HL-60 (cell line): Measurements from ENCODE around the gene DECR2.
A peak's percentile ranks its signal among the peaks of the same experiment; 100 is the strongest.

Experiments used
- DNase-seq, 2 experiments: peaks; one replicate each; pipeline ENCODE4 v3.0.0-alpha.2; 2010 to 2020; ENCODE audit warnings: low read depth in 1 of 2, low spot score in 1 of 2
- H3K27ac ChIP-seq: fragments of 250-450 bp; sonication (Bioruptor Pico); replicated peaks from 2 replicates; pipeline ENCODE4 v1.5.1; 2020; ENCODE audit warnings: mild to moderate bottlenecking, moderate library complexity
- H3K27me3 ChIP-seq: fragments of 250-450 bp; sonication (Bioruptor Pico); 2 replicates; pipeline ENCODE4 v1.5.1; 2021; ENCODE audit warnings: mild to moderate bottlenecking, moderate library complexity; ENCODE audit not compliant: insufficient read depth, poor library complexity, severe bottlenecking
- H3K4me3 ChIP-seq: replicated peaks from 2 replicates; pipeline ENCODE4 v1.5.1; 2011; ENCODE audit warnings: mild to moderate bottlenecking, control low read depth, low read length; ENCODE audit not compliant: insufficient read depth
- GABPA ChIP-seq: IDR thresholded peaks from 2 replicates; pipeline ENCODE4 v1.6.1; 2012; ENCODE audit warnings: low read depth
- POLR2AphosphoS5 ChIP-seq: IDR thresholded peaks from 2 replicates; pipeline ENCODE4 v1.6.1; 2012; ENCODE audit warnings: low read depth
- SPI1 ChIP-seq: IDR thresholded peaks from 2 replicates; pipeline ENCODE4 v1.6.1; 2012; ENCODE audit warnings: low read depth, mild to moderate bottlenecking, borderline replicate concordance
- TF ChIP-seq, protein P1 (sequence below): IDR thresholded peaks from 2 replicates; pipeline ENCODE4 v1.6.1; 2012; ENCODE audit warnings: low read depth; ENCODE audit not compliant: insufficient replicate concordance
- TF ChIP-seq, protein P2 (sequence below): IDR thresholded peaks from one replicate; pipeline ENCODE4 v1.5.1; 2011; ENCODE audit warnings: low read length, control low read depth, inconsistent platforms; ENCODE audit not compliant: insufficient read depth

DECR2 gene

DNA sequence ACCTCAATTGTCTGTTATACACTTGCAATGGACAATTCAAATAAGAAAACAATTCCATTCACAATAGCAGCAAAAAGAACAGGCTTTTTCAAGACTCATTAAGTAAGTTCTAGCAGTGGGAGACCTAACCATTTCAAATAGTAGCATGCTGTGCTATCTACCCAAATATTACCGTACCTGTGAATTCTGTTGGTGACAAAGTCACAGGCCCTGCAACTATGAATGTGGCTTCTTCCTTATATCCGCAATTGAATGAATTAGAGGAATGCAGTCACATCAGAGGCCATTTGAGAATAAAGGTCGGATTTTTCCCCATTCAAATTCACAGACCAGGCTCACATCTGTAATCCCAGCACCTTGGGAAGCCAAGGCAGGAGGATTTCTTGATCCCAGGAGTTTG, 5.5 kb upstream of the DECR2 start:
- no peaks in the 10 kb centered on the region for H3K27me3 ChIP-seq
- TF ChIP-seq SPI1 (no peak), GABPA (no peak), POLR2AphosphoS5 (no peak)
- TF ChIP-seq, protein P1, sequence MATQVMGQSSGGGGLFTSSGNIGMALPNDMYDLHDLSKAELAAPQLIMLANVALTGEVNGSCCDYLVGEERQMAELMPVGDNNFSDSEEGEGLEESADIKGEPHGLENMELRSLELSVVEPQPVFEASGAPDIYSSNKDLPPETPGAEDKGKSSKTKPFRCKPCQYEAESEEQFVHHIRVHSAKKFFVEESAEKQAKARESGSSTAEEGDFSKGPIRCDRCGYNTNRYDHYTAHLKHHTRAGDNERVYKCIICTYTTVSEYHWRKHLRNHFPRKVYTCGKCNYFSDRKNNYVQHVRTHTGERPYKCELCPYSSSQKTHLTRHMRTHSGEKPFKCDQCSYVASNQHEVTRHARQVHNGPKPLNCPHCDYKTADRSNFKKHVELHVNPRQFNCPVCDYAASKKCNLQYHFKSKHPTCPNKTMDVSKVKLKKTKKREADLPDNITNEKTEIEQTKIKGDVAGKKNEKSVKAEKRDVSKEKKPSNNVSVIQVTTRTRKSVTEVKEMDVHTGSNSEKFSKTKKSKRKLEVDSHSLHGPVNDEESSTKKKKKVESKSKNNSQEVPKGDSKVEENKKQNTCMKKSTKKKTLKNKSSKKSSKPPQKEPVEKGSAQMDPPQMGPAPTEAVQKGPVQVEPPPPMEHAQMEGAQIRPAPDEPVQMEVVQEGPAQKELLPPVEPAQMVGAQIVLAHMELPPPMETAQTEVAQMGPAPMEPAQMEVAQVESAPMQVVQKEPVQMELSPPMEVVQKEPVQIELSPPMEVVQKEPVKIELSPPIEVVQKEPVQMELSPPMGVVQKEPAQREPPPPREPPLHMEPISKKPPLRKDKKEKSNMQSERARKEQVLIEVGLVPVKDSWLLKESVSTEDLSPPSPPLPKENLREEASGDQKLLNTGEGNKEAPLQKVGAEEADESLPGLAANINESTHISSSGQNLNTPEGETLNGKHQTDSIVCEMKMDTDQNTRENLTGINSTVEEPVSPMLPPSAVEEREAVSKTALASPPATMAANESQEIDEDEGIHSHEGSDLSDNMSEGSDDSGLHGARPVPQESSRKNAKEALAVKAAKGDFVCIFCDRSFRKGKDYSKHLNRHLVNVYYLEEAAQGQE: no peak
- TF ChIP-seq, protein P2, sequence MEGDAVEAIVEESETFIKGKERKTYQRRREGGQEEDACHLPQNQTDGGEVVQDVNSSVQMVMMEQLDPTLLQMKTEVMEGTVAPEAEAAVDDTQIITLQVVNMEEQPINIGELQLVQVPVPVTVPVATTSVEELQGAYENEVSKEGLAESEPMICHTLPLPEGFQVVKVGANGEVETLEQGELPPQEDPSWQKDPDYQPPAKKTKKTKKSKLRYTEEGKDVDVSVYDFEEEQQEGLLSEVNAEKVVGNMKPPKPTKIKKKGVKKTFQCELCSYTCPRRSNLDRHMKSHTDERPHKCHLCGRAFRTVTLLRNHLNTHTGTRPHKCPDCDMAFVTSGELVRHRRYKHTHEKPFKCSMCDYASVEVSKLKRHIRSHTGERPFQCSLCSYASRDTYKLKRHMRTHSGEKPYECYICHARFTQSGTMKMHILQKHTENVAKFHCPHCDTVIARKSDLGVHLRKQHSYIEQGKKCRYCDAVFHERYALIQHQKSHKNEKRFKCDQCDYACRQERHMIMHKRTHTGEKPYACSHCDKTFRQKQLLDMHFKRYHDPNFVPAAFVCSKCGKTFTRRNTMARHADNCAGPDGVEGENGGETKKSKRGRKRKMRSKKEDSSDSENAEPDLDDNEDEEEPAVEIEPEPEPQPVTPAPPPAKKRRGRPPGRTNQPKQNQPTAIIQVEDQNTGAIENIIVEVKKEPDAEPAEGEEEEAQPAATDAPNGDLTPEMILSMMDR: no peak
- DNase-seq: no peak
- H3K4me3 ChIP-seq: peak overlapping the region; percentile 49
- peak overlapping the region; percentile 85 for H3K27ac ChIP-seq

DNA sequence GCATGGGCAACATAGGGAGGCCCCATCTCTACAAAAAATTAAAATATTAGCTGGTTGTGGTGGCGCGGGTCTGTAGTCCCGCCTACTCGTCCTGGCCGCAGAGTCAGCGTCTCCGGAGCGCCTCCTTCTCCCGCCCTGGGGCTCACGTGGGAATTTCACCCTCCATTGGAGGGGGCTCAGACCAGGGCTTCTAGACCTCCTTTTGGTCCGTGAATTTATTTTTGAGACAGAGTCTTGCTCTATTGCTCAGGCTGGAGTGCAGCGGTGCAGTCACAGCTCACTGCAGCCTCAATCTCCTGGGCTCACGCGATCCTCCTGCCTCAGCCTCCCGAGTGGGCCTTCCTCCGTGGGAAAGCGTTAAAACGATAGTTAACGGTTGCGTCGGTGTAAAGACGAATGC, 5.1 kb upstream of the DECR2 start:
- Histone ChIP-seq H3K4me3 (peak overlapping the region; percentile 49), H3K27me3 (no peaks in the 10 kb centered on the region), H3K27ac (peak overlapping the region; percentile 85)
- TF ChIP-seq SPI1 (no peak), GABPA (no peak), POLR2AphosphoS5 (no peak)
- TF ChIP-seq, protein P1: no peak
- TF ChIP-seq, protein P2: no peak
- DNase-seq: peak; percentile 67 to 80

DNA sequence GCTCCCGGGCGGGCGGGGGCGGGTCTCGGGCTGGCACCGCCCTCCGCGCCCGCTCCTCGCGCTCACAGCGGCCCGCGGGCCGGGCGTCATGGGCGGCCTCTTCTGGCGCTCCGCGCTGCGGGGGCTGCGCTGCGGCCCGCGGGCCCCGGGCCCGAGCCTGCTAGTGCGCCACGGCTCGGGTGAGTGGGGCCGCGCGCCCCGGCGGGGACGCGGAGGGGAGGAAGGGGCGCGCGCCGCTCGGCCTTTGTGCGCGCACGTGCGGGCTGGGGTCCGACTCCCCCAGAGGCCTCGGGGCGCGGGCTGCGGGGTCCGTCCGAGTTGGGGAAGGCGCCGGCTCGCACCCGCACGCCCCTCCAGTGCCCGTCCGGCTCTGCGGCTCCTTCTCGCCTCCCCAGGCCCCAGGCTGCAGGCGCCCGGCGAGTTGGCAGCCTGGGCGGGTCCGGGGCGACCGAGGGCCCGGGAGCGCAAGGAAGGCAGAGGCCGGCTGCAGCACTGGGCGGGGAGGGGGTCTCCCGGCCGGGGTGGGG, 4.5 kb upstream of the DECR2 start, which contains the start of gene NME4:
TSS of gene NME4 (plus strand) at position 65 of the 527 bp plus-strand sequence. CDS start at position 89, 24 bp downstream.
- Histone ChIP-seq H3K27me3 (no peaks in the 10 kb centered on the region), H3K4me3 (peak within 1 kb of the TSS; percentile 49), H3K27ac (peak within 1 kb of the TSS; percentile 85)
- TF ChIP-seq POLR2AphosphoS5 (no peak), GABPA (no peak), SPI1 (no peak)
- TF ChIP-seq, protein P2: no peak
- TF ChIP-seq, protein P1: no peak
- peak; percentile 28 to 62 for DNase-seq
